ENCODE data around the gene KIF5C.

KIF5C gene

DNA sequence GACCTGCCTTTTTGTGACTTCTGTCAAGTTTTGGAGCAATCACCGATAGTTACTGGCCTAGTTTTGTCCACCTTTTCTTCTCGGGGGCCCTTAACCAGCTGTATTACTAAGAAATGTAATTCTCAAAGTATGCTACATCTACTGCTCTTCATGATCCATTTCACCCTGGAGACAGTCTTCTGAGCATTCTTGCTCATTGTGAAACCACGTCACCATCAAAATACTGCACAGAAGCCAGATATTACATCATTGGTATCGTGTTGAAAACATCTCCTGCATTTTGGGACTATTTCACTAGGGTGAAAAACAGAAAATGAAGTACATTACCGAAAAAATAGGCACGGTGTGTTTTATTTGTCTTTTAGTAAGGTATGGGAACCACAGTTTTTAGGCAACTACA is 175.2 kb downstream of the KIF5C start:
- TF ChIP-seq, protein P1, sequence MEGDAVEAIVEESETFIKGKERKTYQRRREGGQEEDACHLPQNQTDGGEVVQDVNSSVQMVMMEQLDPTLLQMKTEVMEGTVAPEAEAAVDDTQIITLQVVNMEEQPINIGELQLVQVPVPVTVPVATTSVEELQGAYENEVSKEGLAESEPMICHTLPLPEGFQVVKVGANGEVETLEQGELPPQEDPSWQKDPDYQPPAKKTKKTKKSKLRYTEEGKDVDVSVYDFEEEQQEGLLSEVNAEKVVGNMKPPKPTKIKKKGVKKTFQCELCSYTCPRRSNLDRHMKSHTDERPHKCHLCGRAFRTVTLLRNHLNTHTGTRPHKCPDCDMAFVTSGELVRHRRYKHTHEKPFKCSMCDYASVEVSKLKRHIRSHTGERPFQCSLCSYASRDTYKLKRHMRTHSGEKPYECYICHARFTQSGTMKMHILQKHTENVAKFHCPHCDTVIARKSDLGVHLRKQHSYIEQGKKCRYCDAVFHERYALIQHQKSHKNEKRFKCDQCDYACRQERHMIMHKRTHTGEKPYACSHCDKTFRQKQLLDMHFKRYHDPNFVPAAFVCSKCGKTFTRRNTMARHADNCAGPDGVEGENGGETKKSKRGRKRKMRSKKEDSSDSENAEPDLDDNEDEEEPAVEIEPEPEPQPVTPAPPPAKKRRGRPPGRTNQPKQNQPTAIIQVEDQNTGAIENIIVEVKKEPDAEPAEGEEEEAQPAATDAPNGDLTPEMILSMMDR (IDR thresholded peaks at IDR 0.05; ENCODE audit: low read length) = no peak
- no peak for TF ChIP-seq EZH2 (IDR thresholded peaks at IDR 0.05; ENCODE audit: borderline replicate concordance, low read length)
- H3K9me2 ChIP-seq (ENCODE audit: low read depth, low read length) = no peaks in the 10 kb centered on the region
- peaks cover 2% of the 10 kb centered on the region; the same call in 1 of the 2 replicates for H3K9me3 ChIP-seq (ENCODE audit: low read length)
- H3K4me3 ChIP-seq (ENCODE audit: low read depth, low read length, poor library complexity, severe bottlenecking) = no peak overlapping the region
- H3K4me1 ChIP-seq (ENCODE audit: insufficient read depth, low read length, severe bottlenecking) = no peaks in the 10 kb centered on the region
- no peaks in the 10 kb centered on the region for H3F3A ChIP-seq (ENCODE audit: insufficient read depth, low read length)
- H4K20me1 ChIP-seq (ENCODE audit: insufficient read depth, low read length) = no peaks in the 10 kb centered on the region
- no peak overlapping the region for H2AFZ ChIP-seq (ENCODE audit: low read length)
- H3K9ac ChIP-seq (ENCODE audit: low read length) = no peak overlapping the region
- H3K27me3 ChIP-seq (ENCODE audit: insufficient read depth, low read length) = no peaks in the 10 kb centered on the region
- no peaks in the 10 kb centered on the region for H3K36me3 ChIP-seq (ENCODE audit: insufficient read depth, low read length)
- H3K79me2 ChIP-seq (ENCODE audit: insufficient read depth, low read length) = no peaks in the 10 kb centered on the region
- no peak overlapping the region for H3K27ac ChIP-seq (ENCODE audit: low read depth, low read length, poor library complexity, severe bottlenecking)
- H3K4me2 ChIP-seq (ENCODE audit: low read length) = no peak overlapping the region

- no peak overlapping the region for H3K4me2 ChIP-seq (ENCODE audit: low read length)
- H3K9ac ChIP-seq (ENCODE audit: low read length) = no peak overlapping the region
- no peaks in the 10 kb centered on the region for H3K27me3 ChIP-seq (ENCODE audit: insufficient read depth, low read length)
- H3F3A ChIP-seq (ENCODE audit: insufficient read depth, low read length) = no peaks in the 10 kb centered on the region
- H3K27ac ChIP-seq (ENCODE audit: low read depth, low read length, poor library complexity, severe bottlenecking) = no peak overlapping the region
- H3K36me3 ChIP-seq (ENCODE audit: insufficient read depth, low read length) = no peaks in the 10 kb centered on the region
- H3K4me1 ChIP-seq (ENCODE audit: insufficient read depth, low read length, severe bottlenecking) = no peaks in the 10 kb centered on the region
- no peaks in the 10 kb centered on the region for H3K79me2 ChIP-seq (ENCODE audit: insufficient read depth, low read length)
- no peaks in the 10 kb centered on the region for H4K20me1 ChIP-seq (ENCODE audit: insufficient read depth, low read length)
- H3K9me3 ChIP-seq (ENCODE audit: low read length) = no peaks in the 10 kb centered on the region
- no peak overlapping the region for H3K4me3 ChIP-seq (ENCODE audit: low read depth, low read length, poor library complexity, severe bottlenecking)
- no peaks in the 10 kb centered on the region for H3K9me2 ChIP-seq (ENCODE audit: low read depth, low read length)
- no peak for TF ChIP-seq EZH2 (IDR thresholded peaks at IDR 0.05; ENCODE audit: borderline replicate concordance, low read length)
- TF ChIP-seq, protein P1 (IDR thresholded peaks at IDR 0.05; ENCODE audit: low read length) = no peak
- no peak overlapping the region for H2AFZ ChIP-seq (ENCODE audit: low read length)
Measured at GRCh38 chr2:149055751-149056150, 180.7 kb downstream of the KIF5C start.

- no peaks in the 10 kb centered on the region for H3K36me3 ChIP-seq (ENCODE audit: insufficient read depth, low read length)
- H2AFZ ChIP-seq (ENCODE audit: low read length) = no peak overlapping the region
- TF ChIP-seq EZH2 (IDR thresholded peaks at IDR 0.05; ENCODE audit: borderline replicate concordance, low read length) = no peak
- TF ChIP-seq, protein P1 (IDR thresholded peaks at IDR 0.05; ENCODE audit: low read length) = no peak
- H3F3A ChIP-seq (ENCODE audit: insufficient read depth, low read length) = no peaks in the 10 kb centered on the region
- H3K4me2 ChIP-seq (ENCODE audit: low read length) = no peak overlapping the region
- H3K27ac ChIP-seq (ENCODE audit: low read depth, low read length, poor library complexity, severe bottlenecking) = no peak overlapping the region
- no peak overlapping the region for H3K4me3 ChIP-seq (ENCODE audit: low read depth, low read length, poor library complexity, severe bottlenecking)
- no peaks in the 10 kb centered on the region for H3K9me3 ChIP-seq (ENCODE audit: low read length)
- no peaks in the 10 kb centered on the region for H3K27me3 ChIP-seq (ENCODE audit: insufficient read depth, low read length)
- no peaks in the 10 kb centered on the region for H3K79me2 ChIP-seq (ENCODE audit: insufficient read depth, low read length)
- no peaks in the 10 kb centered on the region for H4K20me1 ChIP-seq (ENCODE audit: insufficient read depth, low read length)
- H3K4me1 ChIP-seq (ENCODE audit: insufficient read depth, low read length, severe bottlenecking) = no peaks in the 10 kb centered on the region
- no peak overlapping the region for H3K9ac ChIP-seq (ENCODE audit: low read length)
- no peaks in the 10 kb centered on the region for H3K9me2 ChIP-seq (ENCODE audit: low read depth, low read length)
Measured at GRCh38 chr2:149056541-149057255, 181.7 kb downstream of the KIF5C start.

Measured in OCI-LY1 (cell line).